T-cell (primary cell): Measurements from ENCODE around the gene ADRB2. TPM values are rescaled to one million over a fixed set of nuclear protein-coding genes. Genes with fewer than 3 reads are reported as not detected.

Source experiments
- ATAC-seq, 4 experiments: fragments of 200-7000 bp in 3 of 4; fragments of 150-1000 bp in 1 of 4; cut with Tn5 transposase; replicated peaks in 1 of 4; 1 replicate in 3 of 4; 2 replicates in 1 of 4; pipeline ENCODE4 v1.10.0; 2021; ENCODE audit warnings: moderate library complexity in 3 of 4, mild to moderate bottlenecking in 2 of 4, moderate number of reproducible peaks in 1 of 4
- CTCF ChIA-PET, 2 donors: fragments of 300-600 bp; sonication (Branson Sonifier 250); formaldehyde crosslinking; loops; one replicate each; lab custom pipeline; 2022; ENCODE audit warnings: antibody characterized with exemption in 2 of 2; lab: Charles Lee
- POLR2A ChIA-PET, 2 donors: fragments of 300-600 bp; sonication (Branson Sonifier 250); formaldehyde crosslinking; loops; one replicate each; lab custom pipeline; 2022; ENCODE audit warnings: antibody characterized with exemption in 2 of 2; lab: Charles Lee
- DNase-seq, 35 experiments: peaks; one replicate each; pipeline versions ENCODE4 v3.0.0 to v3.0.0-alpha.2; 2013 to 2023
- H3K27ac ChIP-seq: one replicate; pipeline ENCODE4 v1.5.1; 2013; ENCODE audit warnings: low read length
- H3K27me3 ChIP-seq, 2 experiments: replicated peaks in 1 of 2; 1 replicate in 1 of 2; 2 replicates in 1 of 2; pipeline versions ENCODE4 v1.6.1 to v1.7.0; 2013; ENCODE audit warnings: low read length in 1 of 2, mixed read lengths in 1 of 2; ENCODE audit not compliant: control insufficient read depth in 2 of 2, insufficient read depth in 2 of 2; ENCODE audit errors: extremely low read depth in 1 of 2
- H3K36me3 ChIP-seq, 2 donors: 1 replicate in 1 of 2; 2 replicates in 1 of 2; pipeline versions ENCODE4 v1.6.1 to v1.7.0; 2013; ENCODE audit warnings: low read length in 1 of 2; ENCODE audit not compliant: control insufficient read depth in 2 of 2, insufficient read depth in 1 of 2; ENCODE audit errors: extremely low read depth in 1 of 2
- H3K4me1 ChIP-seq, 2 experiments: 1 replicate in 1 of 2; 2 replicates in 1 of 2; pipeline versions ENCODE4 v1.6.1 to v1.7.0; 2013; ENCODE audit warnings: low read length in 2 of 2, mixed read lengths in 1 of 2; ENCODE audit not compliant: insufficient read depth in 2 of 2, control insufficient read depth in 1 of 2; ENCODE audit errors: extremely low read depth in 1 of 2
- H3K4me3 ChIP-seq, 2 donors: 1 replicate in 1 of 2; 2 replicates in 1 of 2; pipeline versions ENCODE4 v1.5.1 to v1.7.0; 2013; ENCODE audit warnings: mild to moderate bottlenecking in 2 of 2, low read length in 1 of 2, moderate library complexity in 1 of 2; ENCODE audit not compliant: control insufficient read depth in 1 of 2; ENCODE audit errors: extremely low read depth in 1 of 2
- H3K9me3 ChIP-seq: 2 replicates; pipeline ENCODE4 v1.7.0; 2013
- H3K27ac Mint-ChIP-seq, 2 donors: one replicate each; pipeline ENCODE4 v1.8.0; 2020 to 2021; ENCODE audit warnings: mild to moderate bottlenecking in 2 of 2, mixed read lengths in 2 of 2
- H3K27me3 Mint-ChIP-seq, 2 donors: one replicate each; pipeline ENCODE4 v1.8.0; 2021 to 2022; ENCODE audit warnings: mixed read lengths in 2 of 2
- H3K36me3 Mint-ChIP-seq: one replicate; pipeline ENCODE4 v1.8.0; 2021; ENCODE audit warnings: mixed read lengths
- H3K4me1 Mint-ChIP-seq, 3 donors: one replicate each; pipeline ENCODE4 v1.8.0; 2020 to 2022; ENCODE audit warnings: mixed read lengths in 3 of 3, mild to moderate bottlenecking in 1 of 3
- H3K4me3 Mint-ChIP-seq, 3 donors: one replicate each; pipeline ENCODE4 v1.8.0; 2020 to 2022; ENCODE audit warnings: mild to moderate bottlenecking in 3 of 3, mixed read lengths in 3 of 3, moderate library complexity in 3 of 3
- H3K9me3 Mint-ChIP-seq, 3 donors: one replicate each; pipeline ENCODE4 v1.8.0; 2020 to 2022; ENCODE audit warnings: mixed read lengths in 3 of 3
- WGBS: methylation state at CpG from one replicate; pipeline ENCODE4 v1.1.5; 2013; ENCODE audit warnings: missing lambda C conversion rate; ENCODE audit not compliant: insufficient coverage; 5-methylcytosine and 5-hydroxymethylcytosine counted together
- total RNA-seq, 35 experiments: library from RNA in 6 of 35; stranded (reverse) in 6 of 35; fragments of 120-200 nt in 1 of 35; gene quantifications; one replicate each; pipeline versions ENCODE4 v1.2.1 to v1.2.4 and lab custom pipeline; 2013 to 2026

ADRB2 gene
- total RNA-seq, 5 donors from 2014 or later (not counting 1 experiment from before 2014, with no cell fraction given): 2.3 to 11.3 (median 7.2) TPM

GRCh38 chr5:148857474-148857873 is 31.1 kb downstream of the ADRB2 start:
- no peaks in the 10 kb centered on the region for H3K27me3 ChIP-seq
- Mint-ChIP-seq H3K27ac (peak overlapping the region; percentile 56 to 69), H3K4me1 (peaks cover 5 to 83% (median 48%) of the 10 kb centered on the region in 3 donors), H3K9me3 (no peaks in the 10 kb centered on the region), H3K36me3 (no peaks in the 10 kb centered on the region), H3K27me3 (peaks cover 2 to 5% of the 10 kb centered on the region in 2 donors), H3K4me3 (no peak overlapping the region)
- ATAC-seq (no peak), DNase-seq (no peak)
- no peaks in the 10 kb centered on the region for H3K9me3 ChIP-seq
- ChIA-PET POLR2A (no interaction called here), CTCF (interaction anchor here in 1 of 2 donors (0.7 kb wide), 1 partner anchor 117 kb away, joined by 4 read pairs; no protein-coding TSS in a partner anchor)
- peak overlapping the region; percentile 46 for H3K27ac ChIP-seq
- H3K4me1 ChIP-seq: peaks cover 0 to 73% of the 10 kb centered on the region in 2 experiments
- H3K36me3 ChIP-seq: no peaks in the 10 kb centered on the region
- no peak overlapping the region for H3K4me3 ChIP-seq
- no CpG with 5 or more reads among the region's 2 CpGs for WGBS

- DNase-seq (no peak), ATAC-seq (no peak)
- H3K27me3 ChIP-seq: no peaks in the 10 kb centered on the region
- WGBS: 100% methylated on average over 1 of the region's 2 CpGs
- H3K27ac ChIP-seq: peak overlapping the region; percentile 46
- CTCF ChIA-PET: no interaction called here
- POLR2A ChIA-PET: no interaction called here
- H3K36me3 ChIP-seq: no peaks in the 10 kb centered on the region
- H3K9me3 ChIP-seq: no peaks in the 10 kb centered on the region
- peaks cover 0 to 67% of the 10 kb centered on the region in 2 experiments for H3K4me1 ChIP-seq
- H3K4me1 Mint-ChIP-seq: peaks cover 5 to 81% (median 45%) of the 10 kb centered on the region in 3 donors
- peaks cover 2 to 5% of the 10 kb centered on the region in 2 donors for H3K27me3 Mint-ChIP-seq
- no peaks in the 10 kb centered on the region for H3K9me3 Mint-ChIP-seq
- H3K36me3 Mint-ChIP-seq: no peaks in the 10 kb centered on the region
- peak overlapping the region in 1 of 2 donors; percentile 26 for H3K27ac Mint-ChIP-seq
- H3K4me3 ChIP-seq: no peak overlapping the region
- no peak overlapping the region for H3K4me3 Mint-ChIP-seq
Observed at GRCh38 chr5:148858106-148858505, 31.7 kb downstream of the ADRB2 start.

GRCh38 chr5:148858547-148858946 is 32.1 kb downstream of the ADRB2 start:
- Mint-ChIP-seq H3K36me3 (no peaks in the 10 kb centered on the region), H3K27me3 (peaks cover 2 to 5% of the 10 kb centered on the region in 2 donors), H3K9me3 (no peaks in the 10 kb centered on the region), H3K27ac (peak overlapping the region in 1 of 2 donors; percentile 26), H3K4me3 (no peak overlapping the region), H3K4me1 (peaks cover 5 to 77% (median 42%) of the 10 kb centered on the region in 3 donors)
- no peaks in the 10 kb centered on the region for H3K36me3 ChIP-seq
- no peak overlapping the region for H3K4me3 ChIP-seq
- ATAC-seq: no peak
- POLR2A ChIA-PET: no interaction called here
- no peaks in the 10 kb centered on the region for H3K27me3 ChIP-seq
- DNase-seq: no peak
- H3K9me3 ChIP-seq: no peaks in the 10 kb centered on the region
- peaks cover 0 to 64% of the 10 kb centered on the region in 2 experiments for H3K4me1 ChIP-seq
- CTCF ChIA-PET: no interaction called here
- H3K27ac ChIP-seq: peak overlapping the region; percentile 46
- 100% methylated on average over 1 of the region's 6 CpGs for WGBS

GRCh38 chr5:148859703-148860102 is 33.3 kb downstream of the ADRB2 start:
- Mint-ChIP-seq H3K4me1 (peaks cover 5 to 66% (median 33%) of the 10 kb centered on the region in 3 donors), H3K27ac (peak overlapping the region in 1 of 2 donors; percentile 62)
- H3K4me1 ChIP-seq: peaks cover 0 to 55% of the 10 kb centered on the region in 2 experiments

GRCh38 chr5:148860599-148860998 is 34.2 kb downstream of the ADRB2 start:
- Histone ChIP-seq H3K9me3 (no peaks in the 10 kb centered on the region), H3K36me3 (no peaks in the 10 kb centered on the region), H3K4me1 (peaks cover 0 to 46% of the 10 kb centered on the region in 2 experiments), H3K27me3 (no peaks in the 10 kb centered on the region), H3K27ac (no peak overlapping the region), H3K4me3 (no peak overlapping the region)
- Mint-ChIP-seq H3K27me3 (peaks cover 2 to 5% of the 10 kb centered on the region in 2 donors), H3K36me3 (no peaks in the 10 kb centered on the region), H3K27ac (peak overlapping the region in 1 of 2 donors; percentile 34), H3K9me3 (no peaks in the 10 kb centered on the region), H3K4me3 (no peak overlapping the region), H3K4me1 (peaks cover 5 to 58% (median 24%) of the 10 kb centered on the region in 3 donors)
- POLR2A ChIA-PET: no interaction called here
- CTCF ChIA-PET: interaction anchor here in 1 of 2 donors (1.0 kb wide), 1 partner anchor 12 kb away, joined by 3 read pairs; no protein-coding TSS in a partner anchor
- ATAC-seq (no peak), DNase-seq (no peak)
- WGBS: no CpG with 5 or more reads among the region's 5 CpGs

More at GRCh38 chr5:148859703-148860102, 33.3 kb downstream of the ADRB2 start:
- no peaks in the 10 kb centered on the region for H3K36me3 ChIP-seq
- no peak overlapping the region for H3K4me3 ChIP-seq
- Mint-ChIP-seq H3K36me3 (no peaks in the 10 kb centered on the region), H3K9me3 (no peaks in the 10 kb centered on the region), H3K4me3 (no peak overlapping the region), H3K27me3 (peaks cover 2 to 5% of the 10 kb centered on the region in 2 donors)
- no peak for ATAC-seq
- CTCF ChIA-PET: interaction anchor here in 1 of 2 donors (1.0 kb wide), 1 partner anchor 11 kb away, joined by 3 read pairs; no protein-coding TSS in a partner anchor
- no peaks in the 10 kb centered on the region for H3K9me3 ChIP-seq
- no CpG with 5 or more reads among the region's 2 CpGs for WGBS
- POLR2A ChIA-PET: no interaction called here
- no peak for DNase-seq
- no peak overlapping the region for H3K27ac ChIP-seq
- H3K27me3 ChIP-seq: no peaks in the 10 kb centered on the region

GRCh38 chr5:148861088-148861487 is 34.7 kb downstream of the ADRB2 start:
- no peak overlapping the region for H3K4me3 Mint-ChIP-seq
- H3K27me3 Mint-ChIP-seq: peaks cover 2 to 5% of the 10 kb centered on the region in 2 donors
- H3K9me3 Mint-ChIP-seq: no peaks in the 10 kb centered on the region

More at GRCh38 chr5:148861088-148861487, 34.7 kb downstream of the ADRB2 start:
- ATAC-seq (no peak), DNase-seq (no peak)
- no peak overlapping the region for H3K4me3 ChIP-seq
- H3K9me3 ChIP-seq: no peaks in the 10 kb centered on the region
- no peak overlapping the region for H3K27ac Mint-ChIP-seq
- no peak overlapping the region for H3K27ac ChIP-seq
- H3K36me3 Mint-ChIP-seq: no peaks in the 10 kb centered on the region
- WGBS: no CpG with 5 or more reads among the region's 2 CpGs
- peaks cover 0 to 45% of the 10 kb centered on the region in 2 experiments for H3K4me1 ChIP-seq
- no peaks in the 10 kb centered on the region for H3K36me3 ChIP-seq
- no peaks in the 10 kb centered on the region for H3K27me3 ChIP-seq
- peaks cover 5 to 53% (median 19%) of the 10 kb centered on the region in 3 donors for H3K4me1 Mint-ChIP-seq
- CTCF ChIA-PET: no interaction called here
- POLR2A ChIA-PET: no interaction called here
